Fibroblast of the conjunctiva (primary cell): ENCODE results near the gene PBRM1.

Experiments used
- DNase-seq: peaks from one replicate; pipeline ENCODE4 v3.0.0-alpha.2; 2010; ENCODE audit warnings: low read depth

The PBRM1 gene

GRCh38 chr3:52574056-52574965, 111.4 kb downstream of the PBRM1 start:
- DNase-seq, result no peak

GRCh38 chr3:52572221-52572620, 113.5 kb downstream of the PBRM1 start:
- DNase-seq, result no peak

GRCh38 chr3:52570076-52570475, 115.6 kb downstream of the PBRM1 start:
- DNase-seq, result no peak

- DNase-seq, result no peak
These were observed 117.6 kb downstream of the PBRM1 start for GRCh38 chr3:52568069-52568468.

GRCh38 chr3:52563984-52564383, 121.7 kb downstream of the PBRM1 start:
- DNase-seq, result no peak

GRCh38 chr3:52561028-52561747, 124.5 kb downstream of the PBRM1 start:
- DNase-seq, result no peak

GRCh38 chr3:52558436-52558835, 127.3 kb downstream of the PBRM1 start:
- no peak for DNase-seq

GRCh38 chr3:52557011-52557960, 128.4 kb downstream of the PBRM1 start:
- no peak for DNase-seq

- DNase-seq, result no peak
These were observed 130.7 kb downstream of the PBRM1 start for GRCh38 chr3:52555056-52555455.

- no peak for DNase-seq
These were observed 131.5 kb downstream of the PBRM1 start for GRCh38 chr3:52554026-52554755.

- no peak for DNase-seq
These were observed 133.6 kb downstream of the PBRM1 start for GRCh38 chr3:52552089-52552488.

GRCh38 chr3:52551118-52551517, 134.6 kb downstream of the PBRM1 start:
- DNase-seq, result no peak

GRCh38 chr3:52547143-52547542, 138.6 kb downstream of the PBRM1 start:
- DNase-seq, result no peak

- no peak for DNase-seq
These were observed 139.4 kb downstream of the PBRM1 start for GRCh38 chr3:52546111-52546901.

- DNase-seq, result no peak
These were observed 140.8 kb downstream of the PBRM1 start for GRCh38 chr3:52544937-52545336.

- no peak for DNase-seq
These were observed 144.7 kb downstream of the PBRM1 start for GRCh38 chr3:52541050-52541449.

GRCh38 chr3:52539010-52539653, 146.6 kb downstream of the PBRM1 start:
- no peak for DNase-seq

GRCh38 chr3:52537726-52538421, 147.8 kb downstream of the PBRM1 start:
- no peak for DNase-seq

GRCh38 chr3:52537165-52537620, 148.5 kb downstream of the PBRM1 start:
- DNase-seq, result no peak
